Activated naive CD4-positive, alpha-beta T cell treated with anti-CD3 and anti-CD28 coated beads, Interleukin-2, amount 10 ng/mL, durations not matched to agents 5 hours and 36 hours (primary cell): Measurements from ENCODE around the gene ST3GAL6. TPM values are rescaled to one million over a fixed set of nuclear protein-coding genes. Genes with fewer than 3 reads are reported as not detected.

Source experiments
- total RNA-seq, 2 experiments: library from RNA; stranded (reverse); gene quantifications; one replicate each; pipeline ENCODE4 v1.2.3, GENCODE V29; 2021

The ST3GAL6 gene
- under 1 TPM in 1 of 2 experiments, not detected in 1; 0.10 TPM for total RNA-seq

GRCh38 chr3:98763076-98763475 is at the start of gene ST3GAL6:
Gene ST3GAL6, plus strand, starts transcription at chr3:98763340. Its CDS starts 5,101 bp downstream, at chr3:98768441.

Other genes with a start within 250 kb of the ST3GAL6 start
- 100 to 1,000 TPM; 377 to 383 TPM for gene CLDND1, start 240.4 kb upstream of the ST3GAL6 start, total RNA-seq
- 10 to 100 TPM; 14.2 to 14.9 TPM for gene GPR15, start 231.4 kb upstream of the ST3GAL6 start, total RNA-seq
- gene CPOX, start 169.7 kb upstream of the ST3GAL6 start, total RNA-seq: 10 to 100 TPM; 60.3 to 63.1 TPM
- 1 to 10 TPM; 2.5 to 3.0 TPM for gene DCBLD2, start 138.4 kb downstream of the ST3GAL6 start, total RNA-seq